Measurements from ENCODE around the gene ACTN4.

DNA sequence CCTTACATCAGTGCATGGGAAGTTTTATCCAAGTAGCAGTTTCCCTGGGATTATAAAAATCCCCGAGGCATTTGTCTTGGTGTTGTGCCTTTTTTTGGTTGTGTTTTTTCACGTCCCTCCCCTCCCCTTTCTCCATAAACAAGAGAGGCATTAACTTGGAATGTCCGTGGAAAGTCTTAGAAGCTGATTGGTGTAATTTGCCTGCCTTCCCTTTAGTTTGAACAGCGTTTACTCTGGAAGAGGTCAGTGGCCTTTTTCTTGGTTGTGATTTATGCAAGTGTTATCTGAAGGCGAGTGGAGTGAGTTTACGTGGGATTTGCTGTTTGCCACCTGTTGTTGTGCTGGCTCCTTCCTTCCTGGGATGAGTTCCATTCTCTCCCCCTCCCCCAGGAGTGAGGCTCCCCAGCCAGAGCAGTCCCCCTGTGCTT is 7.2 kb downstream of the ACTN4 start:
- no peak for TF ChIP-seq POLR2A (IDR thresholded peaks at IDR 0.05)
- TF ChIP-seq, protein P1, sequence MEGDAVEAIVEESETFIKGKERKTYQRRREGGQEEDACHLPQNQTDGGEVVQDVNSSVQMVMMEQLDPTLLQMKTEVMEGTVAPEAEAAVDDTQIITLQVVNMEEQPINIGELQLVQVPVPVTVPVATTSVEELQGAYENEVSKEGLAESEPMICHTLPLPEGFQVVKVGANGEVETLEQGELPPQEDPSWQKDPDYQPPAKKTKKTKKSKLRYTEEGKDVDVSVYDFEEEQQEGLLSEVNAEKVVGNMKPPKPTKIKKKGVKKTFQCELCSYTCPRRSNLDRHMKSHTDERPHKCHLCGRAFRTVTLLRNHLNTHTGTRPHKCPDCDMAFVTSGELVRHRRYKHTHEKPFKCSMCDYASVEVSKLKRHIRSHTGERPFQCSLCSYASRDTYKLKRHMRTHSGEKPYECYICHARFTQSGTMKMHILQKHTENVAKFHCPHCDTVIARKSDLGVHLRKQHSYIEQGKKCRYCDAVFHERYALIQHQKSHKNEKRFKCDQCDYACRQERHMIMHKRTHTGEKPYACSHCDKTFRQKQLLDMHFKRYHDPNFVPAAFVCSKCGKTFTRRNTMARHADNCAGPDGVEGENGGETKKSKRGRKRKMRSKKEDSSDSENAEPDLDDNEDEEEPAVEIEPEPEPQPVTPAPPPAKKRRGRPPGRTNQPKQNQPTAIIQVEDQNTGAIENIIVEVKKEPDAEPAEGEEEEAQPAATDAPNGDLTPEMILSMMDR (IDR thresholded peaks at IDR 0.05): no peak

Measured in heart left ventricle (tissue), 13 donors.